Inflammatory macrophage (primary cell): ENCODE results near the gene SMIM10L1.
A peak's percentile ranks its signal among the peaks of the same experiment; 100 is the strongest.

ENCODE experiments used
- DNase-seq, 2 donors: peaks; one replicate each; pipeline ENCODE4 v3.0.0-alpha.2; 2020 to 2022
- total RNA-seq, 18 experiments: gene quantifications; one replicate each; lab custom pipeline; 2026; ENCODE audit warnings: mixed read lengths in 6 of 18, inconsistent platforms in 2 of 18; lab: John Stamatoyannopoulos, UW

SMIM10L1 gene
- 12.2 to 33.8 (median 24.9) reads per million in 18 experiments for total RNA-seq

DNA sequence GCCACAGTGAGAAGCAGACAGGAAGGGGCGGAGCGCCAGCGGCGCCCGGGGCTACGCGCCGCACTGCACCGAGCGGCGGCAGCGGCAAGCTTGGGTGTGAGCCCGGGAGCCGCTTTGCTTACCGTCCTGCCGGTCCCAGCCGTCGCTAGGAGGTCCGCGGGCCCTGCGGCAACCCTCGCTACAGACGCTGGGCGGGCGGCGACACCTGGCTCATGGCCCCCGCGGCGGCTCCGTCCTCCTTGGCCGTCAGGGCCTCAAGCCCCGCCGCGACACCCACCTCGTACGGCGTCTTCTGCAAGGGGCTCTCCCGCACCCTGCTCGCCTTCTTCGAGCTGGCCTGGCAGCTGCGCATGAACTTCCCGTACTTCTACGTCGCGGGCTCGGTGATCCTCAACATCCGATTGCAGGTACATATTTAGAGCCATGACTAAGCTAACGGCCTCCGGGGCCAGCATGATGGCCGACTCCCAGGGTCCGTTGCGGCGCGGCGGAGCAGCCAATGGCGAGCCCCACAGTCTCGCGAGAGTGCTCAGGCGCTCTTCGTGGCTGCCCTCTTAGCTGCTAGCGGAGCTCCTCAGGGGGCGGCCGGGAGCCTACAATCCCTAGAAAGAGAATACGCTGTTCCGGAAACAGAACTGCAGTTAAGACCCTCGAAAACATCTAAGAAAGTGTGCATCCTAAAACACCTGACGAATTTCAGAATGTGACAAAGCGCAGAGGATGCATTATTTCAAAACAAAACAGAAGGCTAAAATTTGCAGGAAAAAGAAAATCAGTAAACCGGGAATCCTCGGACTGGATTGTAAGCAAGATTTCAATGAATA lies at the start of gene SMIM10L1:
TSS of gene SMIM10L1 (plus strand) at position 50 of the 824 bp plus-strand sequence. CDS start at position 213, 163 bp downstream.
- peak; percentile 93 to 96 for DNase-seq

DNA sequence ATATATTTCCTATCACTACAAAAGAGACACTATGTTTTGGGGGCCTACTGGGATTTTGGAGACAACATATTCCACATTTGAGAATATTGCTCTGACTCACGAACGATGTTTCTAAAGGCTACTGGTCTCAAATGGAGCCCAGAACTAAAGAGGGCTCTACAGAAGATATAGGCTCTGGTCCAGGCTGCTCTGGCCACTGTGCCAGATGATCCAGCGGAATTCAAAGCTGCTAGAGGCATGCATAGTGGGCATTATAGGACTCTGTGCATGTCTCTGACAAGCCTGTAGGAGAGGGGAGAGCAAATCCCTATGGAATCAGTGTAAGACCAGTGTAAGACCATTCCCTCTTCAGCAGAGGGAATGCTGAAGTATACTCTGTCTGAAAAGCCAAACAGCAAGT lies 40.6 kb upstream of the SMIM10L1 start:
- DNase-seq = no peak

DNA sequence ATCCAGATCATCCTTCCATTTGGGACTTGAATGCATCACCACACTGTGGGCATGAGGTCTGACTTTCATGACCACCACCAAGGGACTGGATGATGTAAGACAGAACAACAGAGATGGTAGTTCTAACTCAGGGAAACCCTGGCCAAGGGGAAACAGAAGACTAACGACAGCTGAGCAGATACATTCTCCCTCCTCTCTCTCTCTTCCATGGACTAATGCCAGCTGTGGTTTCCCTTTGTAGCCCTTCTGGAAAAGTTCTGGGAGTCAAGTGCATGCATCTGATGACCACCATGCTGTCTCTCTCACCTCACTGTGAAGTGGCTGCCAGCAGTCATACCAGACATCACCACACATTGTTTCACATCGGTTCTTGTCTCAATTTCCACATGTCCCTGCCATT lies 40.0 kb upstream of the SMIM10L1 start:
- DNase-seq = no peak

DNA sequence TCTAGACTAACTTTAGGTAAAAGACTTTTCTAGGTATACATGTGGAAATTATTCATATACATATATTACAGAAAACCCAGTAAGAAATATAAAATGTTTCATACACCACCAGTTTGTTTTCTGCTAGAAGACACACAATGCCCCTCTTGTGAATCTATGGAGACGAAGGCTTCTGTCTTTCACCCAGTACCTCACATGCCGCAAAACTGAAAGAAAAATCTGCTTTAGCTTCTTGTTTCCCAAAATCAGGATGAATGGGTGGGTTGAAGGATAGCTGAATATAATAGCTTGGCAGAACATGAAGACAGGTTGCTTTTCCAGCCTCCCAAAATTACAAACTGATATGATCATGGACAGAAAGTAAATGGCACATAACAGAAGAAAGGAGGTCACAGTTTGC lies 37.8 kb upstream of the SMIM10L1 start:
- no peak for DNase-seq

DNA sequence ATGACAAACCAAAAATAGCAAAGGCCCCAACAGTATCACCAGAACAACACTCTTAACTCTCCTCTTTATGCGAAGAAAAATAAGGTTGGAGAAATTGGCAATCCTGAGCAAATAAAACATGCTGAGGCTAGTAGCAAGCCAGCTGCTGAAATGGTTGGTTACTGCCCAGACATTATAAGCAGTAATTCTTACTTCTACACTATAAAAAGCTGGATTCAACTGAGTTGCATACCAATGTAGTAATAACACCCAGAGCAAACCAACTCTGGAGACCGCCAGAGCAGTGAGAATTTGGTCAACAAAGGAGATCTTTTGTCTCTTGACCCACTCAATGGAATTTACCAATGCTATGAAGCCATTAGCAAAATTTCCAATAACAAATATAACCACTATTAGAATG lies 37.2 kb upstream of the SMIM10L1 start:
- no peak for DNase-seq

DNA sequence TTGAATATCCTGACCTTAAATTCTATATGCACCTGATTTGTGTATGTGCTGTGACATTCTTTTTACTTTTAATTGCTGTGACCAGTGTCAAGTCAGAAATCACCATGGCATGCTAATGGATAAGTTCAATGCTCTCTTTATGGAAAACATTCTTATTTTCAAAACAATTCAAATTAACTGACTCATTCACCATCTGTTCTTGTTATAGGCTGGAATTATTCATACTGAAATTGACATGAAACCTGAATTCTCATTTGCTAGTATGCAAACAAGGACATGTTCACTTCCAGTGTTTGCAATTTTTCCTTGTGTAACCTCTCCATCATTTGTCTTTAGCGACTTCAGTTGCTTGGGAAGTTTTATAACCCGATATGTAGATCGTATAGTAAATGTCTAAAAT lies 36.7 kb upstream of the SMIM10L1 start, which contains the start of gene TAS2R30:
TSS of gene TAS2R30 (minus strand) at position 340 of the 400 bp plus-strand sequence. CDS start 400 bp downstream, outside the sequence.
- no peak for DNase-seq

DNA sequence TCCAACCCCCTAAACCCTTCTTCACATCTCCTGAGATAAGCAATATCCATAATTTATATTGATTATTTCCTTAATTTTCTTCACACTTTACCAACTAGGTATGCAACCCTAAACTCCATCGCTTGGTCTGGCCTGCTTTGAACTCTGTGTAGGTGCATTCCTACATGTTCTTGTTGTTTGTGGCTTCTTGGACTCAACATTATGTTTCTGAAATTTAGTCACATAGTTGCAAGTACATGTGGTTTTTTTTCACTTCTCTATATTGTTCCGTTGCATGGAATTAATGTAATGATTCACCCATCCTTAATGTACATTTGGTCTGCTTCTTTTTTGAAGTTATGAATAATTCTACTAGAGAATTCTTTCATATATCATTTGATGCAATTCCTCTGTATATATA lies 34.9 kb upstream of the SMIM10L1 start:
- DNase-seq = peak; percentile 1 to 10

DNA sequence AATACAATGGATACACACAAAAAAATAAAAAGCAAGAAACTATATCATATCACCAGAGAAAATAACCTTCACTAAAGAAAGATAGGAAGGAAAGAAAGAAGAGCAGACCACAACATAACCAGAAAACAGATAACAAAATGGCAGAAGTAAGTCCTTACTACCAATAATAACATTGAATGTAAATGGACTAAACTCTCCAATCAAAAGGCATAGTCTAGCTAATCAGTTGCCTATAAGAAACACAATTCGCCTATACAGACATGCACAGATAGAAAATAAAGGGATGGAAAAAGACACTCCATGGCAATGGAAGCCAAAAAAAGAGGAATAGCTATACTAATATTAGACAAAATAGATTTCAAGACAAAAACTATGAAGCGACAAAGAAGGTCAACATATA lies 27.6 kb upstream of the SMIM10L1 start:
- DNase-seq = no peak

DNA sequence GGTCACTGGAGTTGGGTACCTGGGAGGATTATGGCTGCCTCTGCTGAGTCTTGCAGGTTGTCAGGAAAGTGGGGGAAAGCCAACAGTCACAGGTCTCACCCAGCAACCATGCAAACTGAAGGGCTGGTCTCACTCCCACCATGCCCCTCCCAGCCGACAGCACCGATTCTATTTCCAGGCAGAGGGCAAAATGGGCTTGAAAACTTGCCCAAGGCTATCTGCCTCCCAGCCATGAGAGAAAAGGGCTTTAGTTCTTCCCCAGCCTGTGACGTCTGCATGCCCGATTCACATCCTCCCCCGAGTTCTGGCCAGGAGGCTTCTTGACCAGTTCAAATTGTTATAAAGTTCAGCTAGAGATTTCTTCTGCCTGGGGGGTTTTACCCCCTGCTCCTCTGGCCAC lies 26.7 kb upstream of the SMIM10L1 start:
- no peak for DNase-seq

DNA sequence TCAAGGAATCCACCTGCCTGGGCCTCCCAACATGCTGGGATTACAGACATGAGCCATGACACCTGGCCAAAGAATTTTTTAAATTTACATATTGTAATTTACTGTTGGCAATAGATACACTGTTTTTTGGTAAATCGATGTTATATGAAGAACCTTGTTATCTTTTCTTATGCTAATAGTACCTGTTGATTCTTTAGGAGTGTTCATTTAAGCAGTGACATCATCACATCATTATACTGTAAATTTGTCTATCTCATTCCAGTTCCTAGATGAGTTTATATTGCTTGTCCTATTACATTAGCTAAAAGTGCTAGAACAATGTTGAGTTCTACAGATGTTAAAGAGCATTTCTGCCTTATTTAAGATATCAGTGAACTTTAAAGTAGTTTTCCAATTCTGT lies 23.6 kb upstream of the SMIM10L1 start:
- no peak for DNase-seq

DNA sequence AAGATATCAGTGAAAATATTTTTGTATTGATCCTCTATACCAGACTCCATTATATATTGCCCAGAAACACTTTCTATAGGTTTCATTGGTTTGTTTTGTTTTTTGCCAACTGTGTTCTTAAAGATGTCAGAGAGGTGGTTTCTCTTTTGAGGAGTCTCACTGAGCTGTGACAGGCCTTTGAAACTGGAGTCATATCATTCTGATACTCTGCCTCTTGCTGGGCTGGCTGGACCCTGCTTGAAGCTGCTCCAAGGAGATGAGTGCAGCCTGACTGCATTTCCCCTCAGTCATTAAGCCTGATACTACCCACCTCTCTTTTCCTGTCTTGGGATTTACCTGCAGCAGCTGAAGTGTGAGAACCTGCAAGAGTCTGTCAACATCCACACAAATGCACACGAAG lies 20.2 kb upstream of the SMIM10L1 start:
- DNase-seq = no peak

DNA sequence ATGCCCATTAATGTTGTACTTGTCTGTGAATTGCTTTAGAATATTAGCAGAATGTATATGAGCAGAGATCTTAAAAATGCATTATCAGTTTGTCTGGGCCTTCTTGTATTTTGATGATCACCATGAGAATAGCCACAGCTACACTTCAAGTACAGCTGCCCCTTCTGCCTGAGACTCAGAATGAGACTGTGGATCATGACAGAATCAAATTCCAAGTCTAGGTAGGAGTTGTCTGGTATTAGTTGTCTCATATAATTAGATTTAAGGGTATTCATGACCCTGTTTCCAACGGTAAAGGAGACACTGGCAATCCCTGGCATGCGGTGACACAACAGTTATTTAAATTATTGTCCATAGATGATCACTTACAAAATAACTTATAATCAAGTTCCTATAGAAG lies 18.3 kb upstream of the SMIM10L1 start:
- no peak for DNase-seq

DNA sequence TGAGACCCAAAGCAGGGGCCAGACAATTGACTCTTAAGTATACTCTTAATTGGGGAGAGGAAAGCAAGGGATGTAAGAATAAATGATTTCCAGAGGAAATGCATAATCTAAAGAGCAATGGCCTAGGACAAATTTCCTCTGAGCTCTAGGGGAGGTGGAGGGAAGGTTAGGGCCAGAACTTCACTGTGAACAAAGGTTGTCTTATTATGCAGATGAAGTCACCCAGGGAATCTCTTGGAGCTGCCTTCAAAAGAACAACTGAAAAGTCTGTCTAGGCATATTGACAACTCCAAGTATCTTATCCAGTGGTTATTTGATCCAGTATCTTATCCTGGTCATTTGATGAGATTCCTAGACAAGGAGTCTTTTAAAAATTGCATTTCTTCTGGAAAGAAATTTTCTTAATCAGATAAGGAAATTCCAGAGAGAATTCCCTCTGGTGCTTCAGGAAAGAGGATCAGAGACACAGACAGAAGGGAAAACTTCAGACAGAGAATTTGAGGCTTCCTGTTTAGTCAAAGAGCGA lies 16.5 kb upstream of the SMIM10L1 start:
- DNase-seq = no peak

DNA sequence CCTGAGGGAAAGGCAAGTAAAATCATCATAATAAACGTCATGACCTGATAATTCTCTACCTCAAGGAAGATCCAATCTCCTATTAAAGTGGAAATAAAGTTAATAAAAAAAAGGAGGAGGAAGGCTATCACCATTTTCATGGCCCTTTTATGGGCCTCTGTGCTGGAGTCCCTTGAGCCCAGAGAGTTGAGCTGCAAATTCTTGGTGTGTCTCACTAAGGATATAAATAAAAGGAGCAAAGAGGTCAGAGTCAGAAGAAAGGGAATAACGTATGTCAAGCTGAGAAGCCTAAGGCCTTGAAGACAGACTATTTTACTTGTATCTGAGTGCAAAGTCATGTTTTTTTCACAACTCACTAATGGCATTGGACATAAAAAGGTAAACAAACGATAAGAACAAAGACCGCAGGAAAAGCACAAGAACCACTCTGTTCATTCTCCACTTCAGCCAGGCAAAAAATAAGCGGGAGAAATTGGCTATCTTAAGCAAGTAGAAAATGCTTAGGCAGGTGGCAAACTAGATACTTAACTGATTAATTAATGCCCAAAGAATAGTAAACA lies 12.0 kb upstream of the SMIM10L1 start:
- no peak for DNase-seq

DNA sequence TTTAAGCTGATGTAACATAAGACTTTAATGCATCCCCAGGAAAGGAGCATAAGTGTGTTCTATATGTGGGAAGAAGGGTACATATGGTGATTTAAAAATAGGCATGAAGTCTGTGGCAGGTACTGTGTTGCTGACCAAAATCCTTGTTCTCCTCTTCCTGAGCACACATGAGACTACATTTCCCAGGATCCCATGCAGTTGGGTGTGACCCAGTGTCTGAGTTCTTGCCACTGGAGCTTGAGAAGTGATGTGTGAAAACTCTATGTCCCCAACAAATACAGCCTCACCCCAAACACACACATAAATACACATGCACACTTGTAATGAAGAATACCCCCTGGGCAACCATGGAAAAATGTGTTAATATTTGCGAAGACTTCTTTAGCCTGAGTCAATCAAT lies 8.5 kb upstream of the SMIM10L1 start:
- DNase-seq = peak in 1 of 2 donors; percentile 0

DNA sequence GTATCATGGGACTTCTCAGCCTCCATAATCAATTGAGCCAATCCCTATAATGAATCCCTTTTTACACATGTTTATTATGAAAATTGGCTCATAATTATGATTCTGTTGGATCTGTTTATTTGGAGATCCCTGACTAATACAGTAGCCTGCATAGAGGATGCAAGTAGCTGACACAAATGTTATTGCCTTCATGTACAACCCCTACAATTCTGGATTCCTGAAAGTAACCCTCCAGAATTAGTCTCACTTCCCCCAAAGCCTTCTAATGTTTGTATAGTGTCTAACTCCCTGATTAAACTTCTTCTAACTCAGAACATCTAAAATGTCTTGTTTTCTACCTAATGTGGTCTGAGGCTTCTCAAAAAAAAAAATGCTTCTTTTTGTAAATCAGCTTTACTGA lies 6.6 kb upstream of the SMIM10L1 start:
- DNase-seq = no peak

DNA sequence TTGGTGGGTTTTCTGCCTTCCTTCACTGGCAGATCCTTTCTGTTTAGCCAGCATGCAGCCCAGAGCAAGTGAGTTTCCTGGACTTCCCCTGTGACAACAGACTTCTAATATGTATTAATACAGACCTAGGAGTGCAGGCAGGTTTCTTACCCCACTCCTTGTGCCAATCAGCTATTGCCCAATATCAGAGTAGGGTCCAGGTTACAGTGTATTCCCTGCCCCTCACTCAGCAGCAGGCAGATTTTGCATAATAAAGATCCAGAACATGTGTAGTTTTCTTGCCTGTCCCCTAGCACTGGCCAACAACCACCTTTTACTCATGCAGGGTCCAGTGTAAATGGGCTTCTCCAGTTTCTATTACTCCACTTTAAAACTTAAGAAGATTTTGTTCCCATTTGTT lies 4.7 kb upstream of the SMIM10L1 start:
- no peak for DNase-seq

DNA sequence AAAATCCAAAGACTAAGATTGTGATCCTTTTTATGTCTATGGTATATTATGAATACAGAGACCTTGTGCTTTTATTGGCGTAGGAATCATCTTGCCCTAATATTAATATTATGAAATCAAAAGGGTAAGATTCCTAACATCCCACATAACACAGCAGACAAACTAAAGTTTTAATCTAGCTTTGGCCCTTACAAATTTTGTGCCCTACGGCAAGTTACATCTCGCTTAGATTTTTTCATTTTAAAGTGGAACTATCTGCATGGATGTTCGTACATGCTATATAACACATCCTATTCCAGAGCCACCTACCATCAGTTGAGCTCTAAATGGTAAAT lies 217 bp upstream of the SMIM10L1 start:
- no peak for DNase-seq

DNA sequence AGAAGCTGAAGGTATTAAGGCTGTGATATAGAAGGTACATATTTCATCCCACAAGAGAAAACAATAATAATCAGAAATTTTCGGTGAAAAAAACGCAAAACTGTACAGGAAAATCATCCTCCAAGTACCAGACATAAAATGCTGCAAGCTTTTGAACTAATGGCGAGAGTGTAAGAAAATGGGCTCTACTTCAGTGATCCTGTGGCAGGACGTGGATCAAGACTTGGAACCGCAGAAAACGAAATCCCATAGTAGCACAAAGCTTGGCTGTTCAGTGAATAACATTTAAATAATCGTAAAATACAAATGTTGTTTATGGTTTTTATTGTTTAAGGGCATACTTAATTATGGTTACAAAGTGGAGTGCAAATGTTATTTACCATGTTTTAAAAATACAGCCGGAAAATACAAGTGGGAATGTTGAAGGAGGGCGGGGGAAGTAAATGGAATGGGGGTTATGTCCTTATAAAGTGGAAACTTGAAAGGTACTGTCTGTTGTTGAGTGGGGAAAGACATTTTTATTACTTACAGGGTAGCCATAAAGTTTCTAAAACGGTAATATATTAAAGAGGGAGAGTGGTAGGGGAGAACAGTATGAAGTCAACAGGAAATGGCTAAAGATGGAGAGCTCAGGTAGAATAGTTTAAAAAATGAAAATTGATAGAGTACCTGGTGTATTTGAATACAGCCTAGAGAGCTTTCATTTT lies 1.1 kb downstream of the SMIM10L1 start:
- no peak for DNase-seq

DNA sequence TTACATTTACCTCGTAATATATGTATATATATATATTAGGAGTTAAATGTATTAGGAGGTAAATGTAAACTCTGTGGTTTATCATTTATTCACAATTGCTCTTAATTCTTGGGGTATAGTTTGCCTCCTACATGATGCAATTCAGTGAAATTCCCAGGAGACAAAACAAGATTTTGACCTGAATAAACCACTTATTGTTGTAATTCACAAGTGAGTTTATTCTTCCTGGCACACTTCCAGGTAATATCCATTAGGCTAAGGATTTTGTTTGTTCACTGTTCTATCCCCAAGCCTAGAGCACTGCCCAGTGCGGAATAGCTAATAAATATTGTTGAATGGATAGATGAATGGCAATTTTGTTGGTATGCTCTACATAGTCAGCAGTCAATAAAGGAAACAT lies 3.0 kb downstream of the SMIM10L1 start:
- no peak for DNase-seq

DNA sequence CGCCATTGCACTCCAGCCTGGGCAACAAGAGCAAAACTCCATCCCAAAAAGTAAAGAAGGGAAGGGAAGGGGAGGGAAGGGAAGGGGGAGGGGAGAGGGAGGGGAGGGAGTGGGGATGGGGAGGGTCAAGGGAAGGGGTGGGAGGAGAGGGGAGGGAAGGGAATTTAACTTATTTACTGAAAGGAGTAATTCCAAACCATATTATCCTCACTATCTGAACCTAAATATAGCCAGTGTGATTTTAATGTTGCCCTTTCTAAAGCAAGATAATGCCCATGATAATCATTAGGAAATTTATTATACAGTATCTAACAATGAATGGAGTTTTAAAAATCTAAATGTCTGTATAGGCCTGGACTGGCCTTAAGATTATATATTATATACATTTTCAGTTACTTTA lies 7.3 kb downstream of the SMIM10L1 start:
- DNase-seq = no peak

DNA sequence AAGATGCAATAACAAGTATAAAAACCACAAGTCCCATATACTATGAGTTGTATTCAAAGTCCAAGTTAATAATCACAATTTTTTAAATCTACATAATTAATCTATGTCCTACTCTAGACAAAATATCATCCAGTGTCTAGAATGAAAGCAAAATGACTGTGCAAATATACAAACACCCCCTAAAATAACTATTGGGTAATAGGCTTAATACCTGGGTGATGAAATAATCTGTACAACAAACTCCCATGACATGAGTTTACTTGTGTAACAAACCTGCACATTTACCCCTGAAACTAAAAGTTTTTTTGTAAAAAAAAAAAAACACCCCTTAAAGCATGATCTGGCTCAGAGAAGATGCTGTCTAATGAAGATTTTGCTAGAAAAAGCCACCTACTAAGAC lies 11.5 kb downstream of the SMIM10L1 start:
- no peak for DNase-seq

DNA sequence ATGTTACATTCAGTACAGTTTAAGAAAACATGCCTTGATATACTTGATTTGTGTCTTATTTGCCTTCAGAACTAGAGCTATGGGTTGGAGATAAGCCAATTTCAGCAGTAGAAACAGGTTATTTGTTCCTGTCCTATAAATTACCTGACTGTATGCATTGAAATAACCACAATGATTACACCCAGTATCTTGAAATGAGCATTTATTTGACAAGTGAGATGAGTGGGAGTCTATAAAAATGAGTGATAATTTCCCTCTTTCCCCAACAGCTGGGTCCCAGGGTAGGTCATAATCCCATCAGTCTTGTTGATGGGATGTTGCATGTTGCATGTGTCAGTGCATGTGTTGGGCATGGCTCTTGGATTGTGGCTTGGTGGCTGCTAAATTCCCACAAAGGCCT lies 12.0 kb downstream of the SMIM10L1 start:
- DNase-seq = no peak

DNA sequence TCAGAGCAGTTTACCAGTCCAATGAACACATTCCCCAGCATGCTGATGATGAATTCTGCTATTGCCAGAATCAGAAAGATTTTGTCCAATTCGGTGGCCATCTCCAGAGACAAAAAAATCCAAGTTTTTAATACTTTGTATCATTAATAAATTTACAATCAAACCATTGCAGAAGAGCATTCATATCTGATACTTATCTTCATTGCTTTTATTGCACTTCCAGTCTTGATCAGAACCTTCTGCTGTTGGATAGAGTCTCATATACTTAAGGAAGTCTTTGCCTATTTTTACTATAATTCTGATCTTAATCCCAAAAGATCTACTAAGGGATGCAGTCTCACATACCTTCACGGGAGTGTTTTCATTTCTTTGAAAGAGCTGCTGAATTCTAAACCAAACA lies 15.8 kb downstream of the SMIM10L1 start, which contains the start of gene TAS2R42:
TSS of gene TAS2R42 (minus strand) at position 101 of the 400 bp plus-strand sequence. CDS start at position 101, 0 bp downstream.
- DNase-seq = no peak
